HG02938 (cell line): ENCODE results near the gene FABP2.
A peak's percentile ranks its signal among the peaks of the same experiment; 100 is the strongest.
"Not testable (repeated sequence)": the region's sequence is repeated elsewhere in the genome, so short reads cannot be mapped to it uniquely, and the experiment has no call there.

Experiments
- ATAC-seq: cut with Tn5 transposase; IDR thresholded peaks from one replicate; pipeline ENCODE4 v1.9.1; 2021; ENCODE audit warnings: mild to moderate bottlenecking, moderate library complexity; ENCODE audit not compliant: unreplicated experiment

Gene FABP2

GRCh38 chr4:119321921-119322687 lies at the start of gene FABP2:
TSS of gene FABP2 (minus strand) at chr4:119322138. CDS start at chr4:119322102, 36 bp downstream.
- ATAC-seq, result no peak

- ATAC-seq, result not testable (repeated sequence)
Measured at GRCh38 chr4:119370951-119371683, 49.2 kb upstream of the FABP2 start.

GRCh38 chr4:119370392-119370791 lies 48.5 kb upstream of the FABP2 start:
- peak; percentile 98 for ATAC-seq

GRCh38 chr4:119366802-119367201 lies 44.9 kb upstream of the FABP2 start:
- not testable (repeated sequence) for ATAC-seq

GRCh38 chr4:119364203-119364602 lies 42.3 kb upstream of the FABP2 start:
- ATAC-seq, result not testable (repeated sequence)

GRCh38 chr4:119363372-119363771 lies 41.4 kb upstream of the FABP2 start:
- not testable (repeated sequence) for ATAC-seq

- ATAC-seq, result not testable (repeated sequence)
Measured at GRCh38 chr4:119362413-119362812, 40.5 kb upstream of the FABP2 start.

GRCh38 chr4:119359873-119360272 lies 37.9 kb upstream of the FABP2 start:
- not testable (repeated sequence) for ATAC-seq

GRCh38 chr4:119356796-119357195 lies 34.9 kb upstream of the FABP2 start:
- ATAC-seq, result not testable (repeated sequence)

GRCh38 chr4:119356041-119356440 lies 34.1 kb upstream of the FABP2 start:
- not testable (repeated sequence) for ATAC-seq

GRCh38 chr4:119353364-119353763 lies 31.4 kb upstream of the FABP2 start:
- ATAC-seq, result not testable (repeated sequence)

GRCh38 chr4:119348169-119348568 lies 26.2 kb upstream of the FABP2 start:
- ATAC-seq, result not testable (repeated sequence)

GRCh38 chr4:119343293-119343692 lies 21.4 kb upstream of the FABP2 start:
- not testable (repeated sequence) for ATAC-seq

- not testable (repeated sequence) for ATAC-seq
Measured at GRCh38 chr4:119339895-119340294, 18.0 kb upstream of the FABP2 start.

GRCh38 chr4:119337010-119337409 lies 15.1 kb upstream of the FABP2 start:
- ATAC-seq, result no peak

- not testable (repeated sequence) for ATAC-seq
Measured at GRCh38 chr4:119336332-119336979, 14.5 kb upstream of the FABP2 start.

- ATAC-seq, result no peak
Measured at GRCh38 chr4:119329835-119330620, 8.1 kb upstream of the FABP2 start.

GRCh38 chr4:119328695-119329094 lies 6.8 kb upstream of the FABP2 start:
- ATAC-seq, result no peak

- ATAC-seq, result no peak
Measured at GRCh38 chr4:119317990-119318389, 3.9 kb downstream of the FABP2 start.

- no peak for ATAC-seq
Measured at GRCh38 chr4:119315036-119315435, 6.9 kb downstream of the FABP2 start.

- peak; percentile 74 for ATAC-seq
Measured at GRCh38 chr4:119314356-119314755, 7.6 kb downstream of the FABP2 start.
